Stimulated activated CD4-positive, alpha-beta T cell treated with anti-CD3 and anti-CD28 coated beads, TNF-alpha, amount 100 ng/mL, for 1 hour (primary cell): Measurements from ENCODE around the gene DNTT.

Experiments used
- DNase-seq, 3 donors: peaks; one replicate each; pipeline ENCODE4 v3.0.0-alpha.2; 2020; ENCODE audit warnings: low read depth in 3 of 3, low spot score in 1 of 3

The DNTT gene

GRCh38 chr10:96374985-96375830 is 71.0 kb downstream of the DNTT start:
- DNase-seq, result peak; percentile 6 to 55 (median 38)

- DNase-seq, result no peak
These were observed 72.2 kb downstream of the DNTT start for GRCh38 chr10:96376483-96376882.

GRCh38 chr10:96377816-96378294 is 73.6 kb downstream of the DNTT start:
- no peak for DNase-seq

GRCh38 chr10:96378741-96379140 is 74.5 kb downstream of the DNTT start:
- no peak for DNase-seq

GRCh38 chr10:96379758-96380157 is 75.5 kb downstream of the DNTT start:
- no peak for DNase-seq

GRCh38 chr10:96380821-96381220 is 76.6 kb downstream of the DNTT start:
- DNase-seq, result no peak

- DNase-seq, result no peak
These were observed 80.3 kb downstream of the DNTT start for GRCh38 chr10:96384506-96384905.

- DNase-seq, result no peak
These were observed 82.9 kb downstream of the DNTT start for GRCh38 chr10:96387161-96387560.

- no peak for DNase-seq
These were observed 83.4 kb downstream of the DNTT start for GRCh38 chr10:96387601-96388000.
